Glutamatergic neuron (in vitro differentiated cells): ENCODE measurements around the gene ATG9A. TPM values are rescaled to one million over a fixed set of nuclear protein-coding genes. Genes with fewer than 3 reads are reported as not detected.

Source experiments
- DNase-seq: peaks from one replicate; pipeline ENCODE4 v3.0.0; 2022
- H3K27ac Mint-ChIP-seq: one replicate; pipeline ENCODE4 v1.8.0; 2020; ENCODE audit warnings: mild to moderate bottlenecking, mixed read lengths, inconsistent platforms; ENCODE audit not compliant: unreplicated experiment
- H3K27me3 Mint-ChIP-seq: one replicate; pipeline ENCODE4 v1.8.0; 2020; ENCODE audit warnings: mild to moderate bottlenecking, moderate library complexity, mixed read lengths, inconsistent platforms; ENCODE audit not compliant: unreplicated experiment
- H3K36me3 Mint-ChIP-seq: one replicate; pipeline ENCODE4 v1.8.0; 2020; ENCODE audit warnings: mild to moderate bottlenecking, mixed read lengths, inconsistent platforms; ENCODE audit not compliant: unreplicated experiment
- H3K4me1 Mint-ChIP-seq: one replicate; pipeline ENCODE4 v1.8.0; 2020; ENCODE audit warnings: mild to moderate bottlenecking, low read depth, mixed read lengths, inconsistent platforms; ENCODE audit not compliant: unreplicated experiment
- H3K4me3 Mint-ChIP-seq: one replicate; pipeline ENCODE4 v1.8.0; 2020; ENCODE audit warnings: mild to moderate bottlenecking, mixed read lengths, inconsistent platforms; ENCODE audit not compliant: unreplicated experiment
- H3K9me3 Mint-ChIP-seq: one replicate; pipeline ENCODE4 v1.8.0; 2020; ENCODE audit warnings: mild to moderate bottlenecking, moderate library complexity, mixed read lengths, inconsistent platforms; ENCODE audit not compliant: unreplicated experiment
- CTCF ChIP-seq: fragments of 200-600 bp; sonication (generic); IDR thresholded peaks from one replicate; pipeline ENCODE4 v1.5.0; 2021; ENCODE audit not compliant: partially characterized antibody, unreplicated experiment
- total RNA-seq: library from RNA; stranded (reverse); fragmentation: NEBNext Ultra II Directional; extraction: Animal tissue kit (Norgen Biotek cat#: 25700); gene quantifications from one replicate; pipeline ENCODE4 v1.2.1, GENCODE V29; 2021; ENCODE audit not compliant: unreplicated experiment

Gene ATG9A
- total RNA-seq, 1 donor from 2014 or later = 80.4 TPM

DNA sequence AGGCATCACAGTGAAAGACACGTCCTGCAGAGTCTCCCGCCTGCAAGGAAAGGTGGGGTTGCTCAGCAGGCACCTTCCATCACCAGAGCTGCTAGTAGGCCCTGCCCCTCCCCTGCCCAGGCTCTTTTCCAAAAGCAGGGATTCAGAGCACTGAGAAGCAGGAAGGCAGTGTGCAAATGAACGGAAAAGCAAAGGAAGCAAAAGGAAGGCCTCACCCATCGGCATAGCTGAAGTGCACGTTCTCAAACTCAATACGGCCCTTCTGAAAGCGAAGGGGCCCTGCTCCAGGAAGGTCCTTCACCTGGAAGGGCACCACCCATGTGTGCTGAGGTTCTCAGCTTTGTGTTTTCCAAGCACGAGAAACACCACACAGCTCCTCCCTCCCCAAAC lies 16.4 kb downstream of the ATG9A start:
- no peak overlapping the region for H3K4me3 Mint-ChIP-seq
- no peak for TF ChIP-seq CTCF
- DNase-seq = no peak
- peaks cover 6% of the 10 kb centered on the region for H3K4me1 Mint-ChIP-seq
- H3K27ac Mint-ChIP-seq = no peak overlapping the region
- peaks cover 7% of the 10 kb centered on the region for H3K27me3 Mint-ChIP-seq
- peaks cover 12% of the 10 kb centered on the region for H3K9me3 Mint-ChIP-seq
- no peaks in the 10 kb centered on the region for H3K36me3 Mint-ChIP-seq

- no peak for DNase-seq
- no peak overlapping the region for H3K27ac Mint-ChIP-seq
- peaks cover 5% of the 10 kb centered on the region for H3K4me1 Mint-ChIP-seq
- no peaks in the 10 kb centered on the region for H3K36me3 Mint-ChIP-seq
- no peak for TF ChIP-seq CTCF
- peaks cover 14% of the 10 kb centered on the region for H3K9me3 Mint-ChIP-seq
- H3K27me3 Mint-ChIP-seq = peaks cover 5% of the 10 kb centered on the region
- H3K4me3 Mint-ChIP-seq = no peak overlapping the region
These were observed 18.5 kb downstream of the ATG9A start for GRCh38 chr2:219210886-219211362.

DNA sequence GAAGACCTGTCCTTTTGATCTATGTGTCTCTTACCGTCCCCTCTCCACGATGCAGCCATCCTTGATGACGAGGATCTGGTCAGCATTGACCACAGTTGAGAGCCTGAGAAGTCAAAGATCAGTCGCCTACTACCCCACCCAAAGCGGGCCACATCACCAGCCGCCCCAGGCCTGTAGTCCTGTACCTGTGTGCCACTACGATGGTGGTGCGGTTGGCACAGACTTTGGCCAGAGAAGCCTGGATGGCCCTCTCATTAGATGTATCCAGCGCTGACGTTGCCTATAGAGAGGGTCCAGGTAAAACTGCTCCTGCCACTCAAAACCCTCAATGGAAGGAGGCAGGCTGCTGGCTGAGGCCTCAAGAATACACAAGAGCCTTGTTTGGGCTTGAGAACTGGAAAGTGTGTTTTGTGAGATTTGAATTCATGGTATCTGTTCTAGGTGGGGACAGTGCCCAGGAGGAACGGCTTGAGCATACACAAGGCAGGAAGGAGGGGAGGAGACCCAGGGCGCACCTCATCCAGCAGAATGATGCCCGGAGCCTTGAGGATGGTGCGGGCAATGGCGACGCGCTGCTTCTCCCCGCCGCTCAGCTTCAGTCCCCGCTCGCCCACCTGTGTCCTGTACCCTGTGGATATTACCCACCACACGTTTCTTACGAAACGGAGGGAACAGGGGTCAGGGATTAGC lies 19.1 kb downstream of the ATG9A start:
- no peak overlapping the region for H3K27ac Mint-ChIP-seq
- peaks cover 16% of the 10 kb centered on the region for H3K9me3 Mint-ChIP-seq
- DNase-seq = no peak
- H3K4me3 Mint-ChIP-seq = no peak overlapping the region
- TF ChIP-seq CTCF = no peak
- no peaks in the 10 kb centered on the region for H3K36me3 Mint-ChIP-seq
- peaks cover 5% of the 10 kb centered on the region for H3K27me3 Mint-ChIP-seq
- peaks cover 5% of the 10 kb centered on the region for H3K4me1 Mint-ChIP-seq

- Mint-ChIP-seq H3K9me3 (peaks cover 14% of the 10 kb centered on the region), H3K36me3 (no peaks in the 10 kb centered on the region), H3K4me1 (peaks cover 5% of the 10 kb centered on the region), H3K4me3 (no peak overlapping the region), H3K27ac (no peak overlapping the region), H3K27me3 (peaks cover 5% of the 10 kb centered on the region)
- TF ChIP-seq CTCF = no peak
- DNase-seq = no peak
These were observed 19.9 kb downstream of the ATG9A start for GRCh38 chr2:219209236-219210195.
